ENCODE results near the gene DNLZ.

Gene DNLZ

DNA sequence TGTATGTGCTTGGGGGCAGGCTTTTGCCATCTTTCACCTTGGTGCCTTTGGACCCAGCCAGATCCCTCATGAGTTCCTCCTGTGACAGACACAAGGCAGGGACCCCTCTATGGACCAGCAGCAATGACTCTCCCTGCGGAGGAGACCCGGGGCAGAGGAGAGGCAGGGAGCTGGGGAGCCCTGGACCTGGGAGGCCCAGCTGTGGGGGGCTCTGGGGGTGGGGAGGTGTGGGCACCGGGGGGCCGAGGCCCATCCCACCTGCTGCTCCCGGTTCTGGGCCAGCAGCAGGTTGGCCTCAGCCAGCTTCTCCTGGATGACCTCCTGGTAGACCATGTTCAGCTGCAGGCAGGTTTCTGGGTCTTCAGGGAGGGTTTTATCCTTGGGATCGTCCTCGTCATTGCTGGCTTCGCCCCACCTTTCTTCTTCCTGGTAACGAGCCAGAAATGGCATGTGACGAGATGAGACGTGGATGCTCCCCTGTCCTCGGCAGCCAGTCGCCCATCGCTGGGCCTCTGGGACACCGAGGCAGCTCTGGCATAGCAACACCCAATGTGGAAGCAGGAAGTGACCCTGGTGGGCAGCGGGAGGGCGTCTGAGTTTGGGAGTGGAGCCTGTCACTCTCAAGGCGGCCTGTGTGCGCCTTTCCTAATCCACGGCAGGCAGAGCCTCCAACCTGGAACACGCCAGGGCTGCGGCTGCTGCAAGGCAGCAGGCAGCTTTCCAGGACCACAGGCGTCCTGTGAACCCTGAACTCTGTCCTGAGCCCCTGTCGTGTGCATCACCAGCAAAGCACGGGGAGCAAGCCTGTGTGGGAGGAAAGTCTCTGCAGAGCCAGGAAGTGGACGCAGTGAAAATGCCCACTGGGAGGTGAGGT, 32.0 kb upstream of the DNLZ start:
- DNase-seq: no peak

DNA sequence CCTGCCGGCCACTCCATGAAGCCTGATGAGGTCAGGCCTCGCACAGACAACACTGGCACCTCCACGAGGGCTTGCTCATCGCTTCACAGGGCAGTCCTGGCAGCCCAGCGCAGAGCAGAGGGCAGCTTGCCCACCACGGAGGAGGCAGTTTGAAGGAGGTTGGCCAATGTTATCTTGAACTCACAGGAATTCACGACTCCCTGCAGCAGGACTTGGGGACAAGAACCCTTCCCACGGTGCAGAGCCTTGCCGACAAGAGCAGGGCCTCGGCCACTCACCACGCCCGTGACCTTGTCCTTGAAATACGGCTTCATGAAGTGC, 31.4 kb upstream of the DNLZ start:
- DNase-seq: no peak

DNA sequence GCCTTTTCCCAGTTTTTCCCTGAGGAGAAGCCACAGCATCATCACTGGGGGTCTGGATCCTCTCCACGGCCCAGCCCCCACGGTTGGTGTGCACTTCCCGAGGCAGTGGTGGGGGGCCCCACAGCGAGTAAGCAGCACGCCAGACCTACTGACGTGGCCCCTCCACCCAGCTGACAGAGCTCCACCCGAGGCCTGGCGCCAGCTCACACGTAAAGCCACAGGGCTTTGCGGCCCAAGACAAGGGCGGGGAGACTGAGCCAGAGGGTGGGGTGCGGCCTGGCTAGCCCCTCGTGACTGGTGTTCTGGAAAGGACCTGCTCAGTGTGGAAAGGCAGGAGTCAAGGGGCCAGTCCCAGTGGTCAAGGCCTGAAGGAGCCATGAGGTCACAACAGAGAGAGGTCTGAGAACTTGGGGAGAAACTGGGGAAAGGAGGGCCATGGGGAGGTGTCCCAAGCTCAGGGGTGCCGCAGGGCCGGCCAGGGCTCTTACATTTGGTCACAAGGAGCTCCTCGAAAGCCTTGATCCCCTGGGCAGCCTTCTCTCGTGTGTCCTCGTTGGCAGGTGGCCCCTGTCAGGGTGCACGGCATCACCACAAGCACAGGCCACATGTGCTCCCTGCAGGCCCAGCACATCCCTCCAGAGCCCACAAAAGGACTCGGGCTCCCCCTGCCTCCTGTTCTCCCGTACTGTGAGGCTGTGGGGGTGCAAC, 30.9 kb upstream of the DNLZ start:
- no peak for DNase-seq

DNA sequence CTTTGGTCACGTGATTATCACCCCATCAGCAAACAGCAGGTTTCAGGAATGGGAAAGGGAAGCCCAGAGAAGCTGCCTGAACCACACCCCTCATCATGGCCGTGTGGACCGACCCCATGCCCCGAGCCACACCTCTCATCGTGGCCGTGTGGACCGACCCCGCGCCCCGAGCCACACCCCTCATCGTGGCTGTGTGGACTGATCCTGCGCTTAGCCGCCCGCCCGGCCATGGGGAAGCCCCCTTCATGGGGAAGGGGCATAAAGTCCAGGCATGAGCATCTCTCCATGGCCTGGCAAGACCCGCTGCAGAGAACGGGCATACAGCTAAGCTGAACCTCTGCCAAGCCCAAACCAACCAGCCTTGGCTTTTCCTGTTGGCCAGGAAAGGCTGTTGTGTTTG, 30.0 kb upstream of the DNLZ start:
- no peak for DNase-seq

DNA sequence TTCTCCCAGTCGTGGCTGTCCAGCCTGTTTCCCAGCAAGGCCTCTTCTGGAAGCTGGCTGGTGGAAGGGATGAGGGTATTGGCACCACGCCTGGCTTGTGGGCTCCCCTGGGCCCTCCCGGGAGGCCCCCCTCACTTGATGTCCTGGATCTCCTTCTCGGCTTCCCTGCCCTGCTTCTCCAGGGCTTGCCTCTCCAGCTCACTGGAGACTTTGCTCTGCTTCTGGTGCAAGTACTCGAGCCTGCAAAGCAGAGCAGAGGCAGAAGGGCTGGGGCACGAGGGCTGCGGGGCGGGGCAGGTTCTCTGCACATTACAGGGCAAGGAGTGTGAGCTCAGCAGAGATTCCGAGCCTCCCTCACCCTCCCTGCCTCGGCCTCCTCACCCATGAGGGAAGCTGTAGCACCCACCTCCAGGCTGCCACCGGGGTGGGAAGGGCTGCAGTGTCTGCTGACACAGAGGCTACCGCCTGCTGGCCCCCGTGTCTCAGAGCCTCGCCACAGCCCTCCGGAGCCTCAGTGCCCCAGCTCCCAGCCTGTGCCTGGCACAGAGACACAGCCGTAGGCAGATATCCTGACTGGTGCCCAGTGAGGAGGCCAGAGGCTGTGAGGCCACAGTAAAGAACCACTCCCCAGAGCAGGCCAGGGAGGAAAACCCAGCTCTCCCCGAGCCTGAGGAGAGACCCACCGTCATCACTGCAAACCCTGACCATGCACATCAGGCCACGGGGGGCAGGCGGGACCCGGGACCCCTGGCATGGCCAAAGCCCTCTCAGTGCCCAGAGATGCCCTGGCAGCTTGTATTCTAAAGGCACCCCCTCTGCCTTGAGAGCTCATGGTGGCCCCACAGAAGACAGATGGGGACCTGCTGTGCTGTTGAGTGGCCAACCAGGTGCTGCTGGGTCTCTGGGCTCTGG, 29.2 kb upstream of the DNLZ start:
- no peak for DNase-seq

DNA sequence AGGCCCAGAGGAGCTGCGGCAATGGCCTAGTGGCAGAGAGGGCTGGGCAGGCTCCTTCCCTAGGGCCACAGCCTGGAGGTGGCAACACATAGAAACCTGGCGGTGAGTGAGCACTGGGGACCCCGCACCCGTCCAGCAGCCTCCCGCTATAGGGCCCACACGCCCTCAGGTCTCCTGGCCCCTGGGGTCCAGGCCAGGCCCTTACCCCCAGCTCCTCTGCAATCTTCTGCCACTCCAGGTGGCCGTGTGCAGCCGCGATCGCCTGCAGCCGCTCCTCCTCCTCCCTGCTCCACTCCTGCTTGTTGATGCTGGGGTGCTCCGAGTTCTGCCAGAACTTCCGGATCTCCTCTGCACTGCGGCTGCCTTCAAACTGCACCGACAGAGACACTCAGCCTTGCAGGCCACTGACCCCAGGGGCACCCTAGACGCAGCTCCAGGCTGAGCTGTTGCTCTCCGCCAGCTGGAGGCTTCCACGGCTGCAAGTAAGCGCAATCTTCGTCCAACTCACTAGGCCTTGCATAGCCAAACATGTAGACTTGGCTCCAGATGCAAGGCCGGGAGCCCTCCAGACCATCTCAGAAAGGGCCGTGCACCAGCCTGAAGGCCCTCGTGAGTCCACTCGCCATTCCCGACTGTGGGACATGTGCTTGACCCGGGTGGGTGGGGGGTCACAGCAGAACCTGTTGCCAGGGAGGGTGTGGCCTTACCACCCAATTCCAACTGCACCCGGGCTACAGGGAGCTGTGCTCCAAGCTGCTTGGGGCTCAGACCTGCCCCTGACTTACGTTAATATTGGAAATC, 28.4 kb upstream of the DNLZ start:
- no peak for DNase-seq

DNA sequence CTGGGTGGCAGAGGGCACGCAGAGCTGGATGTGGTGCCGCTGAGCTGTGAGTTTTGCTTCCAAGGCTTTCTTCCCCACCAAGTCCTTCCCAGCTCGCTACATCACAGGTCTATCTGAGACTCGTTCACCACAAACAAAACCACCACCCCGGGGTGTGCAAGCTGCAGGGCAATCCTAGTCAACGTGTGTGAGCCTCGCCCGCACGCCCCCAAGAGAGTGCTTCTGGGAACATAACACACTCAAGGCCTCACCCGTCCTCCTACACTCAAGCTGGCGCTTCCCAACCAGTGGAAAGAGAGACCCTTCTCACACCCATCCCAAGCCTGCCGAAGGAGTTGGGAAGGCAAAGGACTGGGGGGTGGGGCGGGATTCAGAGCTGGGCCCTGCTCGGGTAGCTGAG, 25.9 kb upstream of the DNLZ start:
- DNase-seq: no peak

DNA sequence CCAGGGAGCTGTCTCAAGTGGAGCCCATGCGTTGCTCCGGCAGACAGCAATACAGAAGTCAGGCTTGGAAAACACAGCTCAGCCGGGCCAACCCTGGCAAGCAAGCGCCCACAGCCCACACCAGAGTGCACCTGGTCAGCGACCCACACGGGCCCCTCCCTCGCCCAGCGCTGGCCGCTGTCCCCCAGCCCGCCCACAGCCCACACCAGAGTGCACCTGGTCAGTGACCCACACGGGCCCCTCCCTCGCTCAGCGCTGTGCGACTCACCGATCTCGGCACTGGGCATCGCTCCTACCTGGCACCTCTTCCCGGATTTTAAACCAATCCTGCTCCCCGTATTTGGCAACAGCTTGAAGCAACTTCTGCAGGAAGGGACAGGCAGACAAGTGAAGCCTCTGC, 23.7 kb upstream of the DNLZ start:
- no peak for DNase-seq

DNA sequence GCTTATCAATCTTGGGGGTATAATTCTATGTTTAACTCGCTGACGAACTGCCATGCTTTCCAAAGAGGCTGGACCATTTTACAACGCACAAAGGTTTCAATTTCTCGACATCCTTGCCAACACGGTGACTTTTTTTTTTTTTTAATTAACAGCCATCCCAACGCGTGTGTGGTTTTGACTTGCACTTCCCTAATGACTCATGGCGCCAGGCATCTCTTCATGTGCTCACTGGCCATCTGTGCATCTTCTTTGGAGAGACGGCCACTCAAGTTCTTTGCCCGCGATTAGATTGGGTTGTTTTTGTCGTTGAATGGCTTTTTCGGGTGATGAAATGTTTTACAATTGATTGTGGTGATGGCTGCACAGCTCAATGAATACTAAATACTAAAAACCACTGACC, 22.5 kb upstream of the DNLZ start:
- no peak for DNase-seq

DNA sequence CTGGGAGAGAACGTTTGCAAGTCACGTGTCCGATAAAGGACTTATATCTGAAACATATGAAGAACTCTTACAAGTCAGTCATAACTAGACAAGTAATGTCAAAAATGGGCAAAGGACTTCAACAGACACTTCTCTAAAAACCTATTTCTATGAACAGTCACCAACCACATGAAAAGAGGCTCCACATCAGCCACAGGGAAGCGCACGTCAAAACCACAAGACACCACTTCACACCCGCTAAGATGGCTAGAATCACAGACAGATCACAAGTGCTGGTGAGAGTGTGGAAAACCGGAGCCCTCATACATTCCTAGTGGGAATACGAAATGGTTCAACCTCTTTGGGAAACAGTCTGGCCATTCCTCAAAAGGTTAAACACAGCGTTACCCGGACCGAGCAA, 21.5 kb upstream of the DNLZ start:
- DNase-seq: no peak

DNA sequence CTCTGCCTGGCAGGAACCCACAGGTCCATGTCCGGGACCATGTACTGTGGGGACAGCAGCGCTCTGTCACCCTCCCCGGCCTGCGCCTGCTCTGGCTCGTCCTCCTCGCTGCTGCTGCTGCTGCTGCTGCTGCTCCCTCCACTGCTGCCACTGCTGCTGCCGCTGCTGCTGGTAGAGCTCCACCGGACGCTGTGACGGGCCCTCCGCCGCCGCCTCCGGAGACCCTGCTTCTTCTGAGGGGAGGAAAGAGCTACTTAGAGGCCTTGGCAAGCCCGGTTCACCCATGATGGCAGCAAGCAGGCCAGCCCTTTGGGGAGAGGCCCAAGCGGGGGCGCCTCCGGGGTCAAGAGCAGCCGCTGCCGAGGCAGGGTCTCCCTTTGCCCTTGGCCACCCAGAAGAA, 19.9 kb upstream of the DNLZ start:
- DNase-seq: no peak

DNA sequence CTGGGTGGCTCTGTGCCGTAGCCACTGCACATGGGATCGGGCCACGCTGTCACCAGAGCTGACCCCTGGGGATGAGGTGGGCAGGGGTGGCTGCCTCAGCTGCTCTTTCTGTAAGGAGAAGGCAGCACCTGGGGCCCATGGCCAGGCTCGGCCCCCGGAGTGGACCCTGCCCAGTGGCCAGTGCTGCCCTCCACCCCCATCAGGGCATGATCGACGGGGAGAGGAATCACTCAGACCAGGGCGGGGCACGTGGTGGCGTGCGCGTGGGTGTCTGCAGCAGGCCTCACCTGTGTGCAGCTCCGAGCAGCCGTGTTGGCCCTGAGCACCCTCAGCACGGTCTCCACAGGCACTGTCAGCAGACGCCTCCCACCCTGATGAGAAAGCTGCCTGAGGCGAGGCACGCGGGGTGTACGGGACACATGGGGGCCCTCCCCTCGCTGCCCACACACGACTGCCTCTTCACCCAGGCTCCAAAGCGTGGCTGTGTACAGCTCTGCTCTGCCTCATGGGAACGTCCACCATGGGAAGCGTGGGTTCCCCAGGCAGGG, 18.5 kb upstream of the DNLZ start:
- no peak for DNase-seq

DNA sequence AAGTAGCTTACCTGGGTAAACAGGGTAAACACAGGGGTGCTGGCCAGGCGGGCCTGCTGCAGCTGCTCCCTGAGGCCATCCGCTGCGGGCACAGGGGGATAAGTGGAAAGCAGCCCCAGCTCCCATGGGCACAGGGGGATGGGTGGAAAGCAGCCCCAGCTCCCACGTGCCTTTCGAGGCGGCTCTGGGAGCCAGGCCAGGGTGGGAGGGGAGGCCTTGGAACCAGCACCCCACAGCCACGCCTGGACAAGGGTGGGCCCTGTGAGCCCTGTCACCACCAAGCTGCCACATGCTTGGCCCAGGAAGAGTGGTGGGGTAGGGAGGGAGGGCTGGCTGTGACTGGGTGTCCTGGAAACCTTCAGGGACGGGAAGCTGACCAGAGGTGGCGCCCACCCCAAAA, 17.8 kb upstream of the DNLZ start:
- DNase-seq: no peak

DNA sequence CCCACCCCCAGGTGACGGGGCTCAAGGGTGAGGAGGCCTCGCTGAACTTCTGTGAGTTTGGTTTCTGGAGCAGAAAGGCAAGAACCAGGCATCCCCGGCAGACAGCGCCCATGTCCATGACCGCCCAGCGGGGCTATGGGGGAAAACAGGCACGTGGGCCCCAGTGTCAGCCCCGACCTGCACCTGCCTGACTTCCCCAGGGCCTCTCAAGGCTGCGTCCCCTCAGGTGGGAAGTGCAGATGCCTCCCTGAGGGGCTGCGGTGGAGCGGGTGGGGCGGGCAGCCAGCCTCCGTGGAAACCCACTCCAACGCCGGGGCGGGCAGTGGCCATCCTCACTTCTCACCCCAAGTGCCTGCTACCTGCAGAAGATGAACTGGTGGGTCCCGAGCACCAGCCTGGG, 16.8 kb upstream of the DNLZ start:
- DNase-seq: no peak

DNA sequence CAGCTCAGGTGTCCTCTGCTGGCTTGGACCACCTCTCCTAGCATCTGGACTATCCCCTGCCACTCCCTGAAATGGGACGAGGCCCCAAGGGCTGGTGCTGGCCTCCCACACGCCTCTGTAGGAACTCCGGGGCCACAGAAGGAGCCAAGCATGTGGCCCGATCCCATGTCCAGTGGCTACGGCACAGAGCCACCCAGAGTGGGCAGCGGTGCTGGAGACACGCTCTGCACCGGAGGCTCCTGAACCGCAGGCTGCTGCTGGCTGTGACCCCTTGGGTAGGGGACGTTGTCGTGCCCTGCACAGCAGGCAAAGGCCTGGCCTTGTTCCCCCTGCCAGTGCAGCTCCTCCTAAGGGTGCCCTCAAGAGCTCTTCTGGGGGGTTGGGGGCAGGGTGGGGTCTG, 16.3 kb upstream of the DNLZ start:
- DNase-seq: no peak

DNA sequence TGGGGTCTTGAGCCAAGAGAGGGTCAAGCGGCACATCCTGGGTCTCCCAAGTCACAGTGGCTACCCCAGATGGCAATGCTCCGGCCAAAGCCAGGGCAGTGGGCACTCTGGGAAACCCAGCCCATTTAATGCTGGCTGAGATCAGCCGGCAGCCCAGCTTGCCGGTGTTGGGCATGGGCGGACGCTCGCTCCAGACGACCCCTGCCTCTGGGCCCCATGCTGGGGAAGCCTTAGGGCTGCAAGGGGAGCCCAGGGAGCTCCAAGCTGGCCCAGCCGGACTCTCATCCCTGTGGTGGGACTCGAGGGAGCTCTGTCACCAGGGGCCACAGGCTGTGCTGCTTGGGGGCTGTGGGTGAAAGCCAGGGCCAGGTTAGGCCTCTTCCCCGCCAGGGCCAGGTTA, 15.9 kb upstream of the DNLZ start:
- DNase-seq: no peak

DNA sequence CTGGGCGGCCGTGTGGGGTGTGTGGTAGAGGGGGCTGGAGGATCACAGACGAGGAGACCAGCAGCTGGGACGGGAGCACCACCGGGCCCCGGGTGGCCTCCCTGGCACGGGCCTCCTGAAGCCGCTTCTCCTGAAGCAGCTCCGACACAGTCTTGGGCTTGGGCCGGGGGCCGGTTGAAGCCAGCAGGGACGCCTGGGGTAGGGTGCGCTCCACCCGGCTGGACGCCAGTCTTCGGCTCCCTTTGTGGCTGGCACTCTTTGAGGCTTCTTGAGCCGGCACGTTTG, 15.4 kb upstream of the DNLZ start:
- no peak for DNase-seq

DNA sequence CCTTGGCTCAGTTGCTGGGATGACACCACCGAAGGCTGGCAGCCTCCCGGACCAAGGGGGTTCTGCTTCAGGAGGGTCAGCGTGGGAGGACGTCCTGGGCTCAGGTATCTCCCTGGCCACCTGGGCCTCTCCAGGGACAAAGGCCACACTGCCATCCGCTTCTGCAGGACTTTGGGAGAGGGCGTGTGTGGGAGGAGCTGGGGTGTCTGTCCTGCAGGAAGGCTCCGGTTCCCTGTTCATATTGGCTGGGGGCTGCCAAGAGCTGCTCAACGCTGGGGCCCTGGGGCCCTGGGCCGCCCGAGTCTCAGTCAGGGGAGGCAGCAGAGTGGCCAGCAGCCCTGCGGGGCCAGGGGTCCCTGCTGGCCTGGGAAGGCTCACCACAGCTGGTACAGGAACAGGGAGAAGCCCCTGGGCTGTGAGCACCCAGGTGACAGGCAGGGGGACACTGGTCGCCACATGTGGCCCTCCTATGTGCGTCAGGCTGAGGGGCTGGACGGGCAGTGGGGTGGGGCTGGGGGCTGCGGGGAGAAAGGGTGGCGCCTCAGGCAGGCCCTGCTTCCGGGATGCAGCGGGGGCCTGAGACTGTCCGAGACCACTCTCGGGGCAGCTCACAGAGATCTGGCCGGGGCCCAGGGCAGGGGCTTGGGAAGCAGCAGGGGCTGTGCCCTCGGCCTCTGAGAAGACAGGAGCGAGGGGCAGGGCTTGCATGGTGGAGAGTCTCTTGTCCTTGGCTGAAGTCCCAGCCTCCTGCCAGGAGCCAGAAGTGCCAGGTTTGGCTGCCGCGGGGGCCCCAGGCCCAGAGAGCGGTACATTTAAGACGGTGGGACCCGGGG, 14.8 kb upstream of the DNLZ start:
- DNase-seq: no peak

DNA sequence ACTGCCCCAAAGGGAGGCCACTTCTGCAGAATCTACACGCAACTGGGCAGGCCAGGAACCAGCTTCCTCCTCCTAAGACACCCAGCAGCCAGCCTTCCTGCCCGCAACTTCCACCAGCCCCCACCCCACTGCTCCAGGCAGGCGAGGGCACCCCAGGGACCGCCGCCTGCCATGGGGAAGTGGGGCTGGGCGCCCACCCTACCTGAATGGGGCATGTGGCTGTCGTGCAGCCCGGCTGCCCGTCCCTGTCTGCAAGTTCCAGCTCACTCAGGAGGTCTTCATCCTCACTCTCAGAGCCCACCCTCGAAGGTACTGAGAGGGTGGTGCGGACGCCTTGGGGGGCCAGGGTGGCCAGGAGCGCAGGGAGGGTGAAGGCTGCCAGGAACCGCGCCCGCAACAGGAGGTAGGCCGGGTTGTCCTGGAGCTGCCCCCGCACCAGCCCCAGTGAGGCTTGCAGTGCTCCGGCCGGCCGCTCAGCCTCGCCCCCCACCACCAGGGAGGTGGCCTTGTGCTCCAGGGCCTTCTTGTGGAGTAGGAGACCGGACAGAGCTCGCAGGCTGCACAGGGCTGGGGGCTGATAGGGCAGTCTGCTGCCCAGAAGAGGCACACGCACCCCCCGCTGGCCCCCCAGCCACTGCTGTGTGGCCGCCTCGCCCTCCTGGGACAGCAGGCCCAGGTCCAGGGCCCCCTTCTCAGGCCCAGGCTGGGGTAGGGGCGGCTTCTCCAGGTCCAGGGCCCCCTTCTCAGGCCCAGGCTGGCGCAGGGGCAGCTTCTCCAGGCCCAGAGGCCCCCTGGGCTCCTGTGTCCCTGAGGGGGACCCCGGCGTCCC, 14.0 kb upstream of the DNLZ start:
- DNase-seq: no peak

DNA sequence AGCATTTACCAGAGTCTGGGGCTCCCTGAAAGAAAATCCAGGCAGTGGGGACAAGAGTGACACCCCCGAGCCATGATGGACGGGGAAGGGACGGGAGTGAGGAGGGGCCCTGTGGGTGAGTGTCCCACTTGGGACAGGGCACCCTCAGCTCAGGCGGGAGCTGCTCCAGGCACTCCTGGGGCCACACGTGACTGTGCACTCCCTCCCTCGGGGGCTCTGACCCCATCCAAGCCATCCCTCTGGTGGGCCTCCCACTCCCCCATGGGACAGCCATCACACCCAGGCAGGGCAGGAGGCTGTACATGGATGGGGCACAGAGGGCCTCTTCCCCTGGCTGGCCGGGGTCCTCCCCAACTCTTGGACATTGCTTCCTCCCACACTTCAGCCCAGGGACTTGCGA, 12.9 kb upstream of the DNLZ start:
- no peak for DNase-seq

DNA sequence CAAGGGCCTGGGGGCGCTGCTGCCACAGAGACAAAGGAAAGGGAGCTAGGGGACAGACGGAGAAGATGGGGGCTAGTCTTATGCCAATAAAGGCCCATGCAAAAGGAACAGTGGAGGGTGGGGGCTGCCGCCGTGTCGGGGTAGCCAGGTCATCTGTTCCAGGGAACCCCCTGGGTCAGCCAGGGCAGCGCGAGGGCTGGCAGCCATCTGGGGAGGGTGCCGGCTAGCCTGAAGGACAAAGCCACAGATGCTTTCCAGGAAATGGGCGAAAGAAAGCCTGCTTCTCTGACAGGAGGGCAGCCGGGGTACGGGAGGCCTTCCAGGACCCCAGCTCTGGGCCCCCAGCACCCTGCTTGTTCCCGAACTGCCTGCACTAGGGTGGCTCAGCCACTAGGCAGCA, 11.6 kb upstream of the DNLZ start:
- no peak for DNase-seq

All from NCI-H526 treated with DMSO at 0.1 percent for 48 hours (cell line).